HG02938 (cell line): Measurements from ENCODE around the gene SLC23A2.
"Not testable (repeated sequence)": the region's sequence is repeated elsewhere in the genome, so short reads cannot be mapped to it uniquely, and the experiment has no call there.

Experiments
- ATAC-seq: cut with Tn5 transposase; IDR thresholded peaks from one replicate; pipeline ENCODE4 v1.9.1; 2021; ENCODE audit warnings: mild to moderate bottlenecking, moderate library complexity; ENCODE audit not compliant: unreplicated experiment

The SLC23A2 gene

GRCh38 chr20:4883546-4883945, 117.8 kb downstream of the SLC23A2 start:
- no peak for ATAC-seq

- no peak for ATAC-seq
Observed at GRCh38 chr20:4883051-4883450, 118.3 kb downstream of the SLC23A2 start.

GRCh38 chr20:4881006-4881730, 120.1 kb downstream of the SLC23A2 start:
- ATAC-seq, result no peak

- no peak for ATAC-seq
Observed at GRCh38 chr20:4880051-4880450, 121.3 kb downstream of the SLC23A2 start.

GRCh38 chr20:4878099-4878498, 123.2 kb downstream of the SLC23A2 start:
- ATAC-seq, result not testable (repeated sequence)

GRCh38 chr20:4876731-4877130, 124.6 kb downstream of the SLC23A2 start:
- no peak for ATAC-seq

- no peak for ATAC-seq
Observed at GRCh38 chr20:4876301-4876700, 125.0 kb downstream of the SLC23A2 start.

GRCh38 chr20:4875578-4876067, 125.7 kb downstream of the SLC23A2 start:
- ATAC-seq, result no peak

GRCh38 chr20:4873396-4873795, 127.9 kb downstream of the SLC23A2 start:
- no peak for ATAC-seq

- no peak for ATAC-seq
Observed at GRCh38 chr20:4871486-4871885, 129.8 kb downstream of the SLC23A2 start.

- no peak for ATAC-seq
Observed at GRCh38 chr20:4870906-4871305, 130.4 kb downstream of the SLC23A2 start.

GRCh38 chr20:4869290-4870193, 131.8 kb downstream of the SLC23A2 start:
- no peak for ATAC-seq

- ATAC-seq, result no peak
Observed at GRCh38 chr20:4867051-4867450, 134.3 kb downstream of the SLC23A2 start.

GRCh38 chr20:4866429-4866828, 134.9 kb downstream of the SLC23A2 start:
- no peak for ATAC-seq

GRCh38 chr20:4864311-4864752, 137.0 kb downstream of the SLC23A2 start:
- ATAC-seq, result no peak

GRCh38 chr20:4862661-4863060, 138.6 kb downstream of the SLC23A2 start:
- no peak for ATAC-seq

GRCh38 chr20:4861961-4862360, 139.3 kb downstream of the SLC23A2 start:
- no peak for ATAC-seq

- no peak for ATAC-seq
Observed at GRCh38 chr20:4858000-4858399, 143.3 kb downstream of the SLC23A2 start.

GRCh38 chr20:4856022-4856755, 145.1 kb downstream of the SLC23A2 start:
- ATAC-seq, result no peak

GRCh38 chr20:4855555-4855954, 145.8 kb downstream of the SLC23A2 start:
- no peak for ATAC-seq

- ATAC-seq, result no peak
Observed at GRCh38 chr20:4855097-4855496, 146.2 kb downstream of the SLC23A2 start.
